LNCaP clone FGC (cell line): Measurements from ENCODE around the gene MBNL1.

Experiments used
- DNase-seq: peaks from one replicate; pipeline ENCODE4 v3.0.0-alpha.2; 2011; ENCODE audit warnings: low read depth
- H3K4me3 ChIP-seq: 2 replicates; pipeline ENCODE4 v1.5.1; 2011; ENCODE audit warnings: mild to moderate bottlenecking, low read depth, low read length, control low read depth
- CTCF ChIP-seq: IDR thresholded peaks from 2 replicates; pipeline ENCODE4 v1.5.1; 2012; ENCODE audit warnings: mild to moderate bottlenecking; ENCODE audit not compliant: control insufficient read depth, insufficient read depth; ENCODE audit errors: extremely low read depth

Gene MBNL1

GRCh38 chr3:152457500-152458375 is 189.0 kb downstream of the MBNL1 start:
- no peak overlapping the region for H3K4me3 ChIP-seq
- no peak for TF ChIP-seq CTCF
- no peak for DNase-seq

- no peak for DNase-seq
- TF ChIP-seq CTCF = no peak
- no peak overlapping the region for H3K4me3 ChIP-seq
Observed at GRCh38 chr3:152458376-152459117, 189.8 kb downstream of the MBNL1 start.

- DNase-seq = no peak
- no peak overlapping the region for H3K4me3 ChIP-seq
- TF ChIP-seq CTCF = no peak
Observed at GRCh38 chr3:152459118-152459515, 190.4 kb downstream of the MBNL1 start.

- no peak overlapping the region for H3K4me3 ChIP-seq
- no peak for DNase-seq
- no peak for TF ChIP-seq CTCF
Observed at GRCh38 chr3:152459572-152459971, 190.8 kb downstream of the MBNL1 start.

- no peak for TF ChIP-seq CTCF
- no peak overlapping the region for H3K4me3 ChIP-seq
- peak; percentile 19 for DNase-seq
Observed at GRCh38 chr3:152460936-152461335, 192.2 kb downstream of the MBNL1 start.

- no peak for DNase-seq
- TF ChIP-seq CTCF = no peak
- H3K4me3 ChIP-seq = no peak overlapping the region
Observed at GRCh38 chr3:152461460-152461859, 192.7 kb downstream of the MBNL1 start.
